ENCODE results near the gene WDFY3.

The WDFY3 gene

DNA sequence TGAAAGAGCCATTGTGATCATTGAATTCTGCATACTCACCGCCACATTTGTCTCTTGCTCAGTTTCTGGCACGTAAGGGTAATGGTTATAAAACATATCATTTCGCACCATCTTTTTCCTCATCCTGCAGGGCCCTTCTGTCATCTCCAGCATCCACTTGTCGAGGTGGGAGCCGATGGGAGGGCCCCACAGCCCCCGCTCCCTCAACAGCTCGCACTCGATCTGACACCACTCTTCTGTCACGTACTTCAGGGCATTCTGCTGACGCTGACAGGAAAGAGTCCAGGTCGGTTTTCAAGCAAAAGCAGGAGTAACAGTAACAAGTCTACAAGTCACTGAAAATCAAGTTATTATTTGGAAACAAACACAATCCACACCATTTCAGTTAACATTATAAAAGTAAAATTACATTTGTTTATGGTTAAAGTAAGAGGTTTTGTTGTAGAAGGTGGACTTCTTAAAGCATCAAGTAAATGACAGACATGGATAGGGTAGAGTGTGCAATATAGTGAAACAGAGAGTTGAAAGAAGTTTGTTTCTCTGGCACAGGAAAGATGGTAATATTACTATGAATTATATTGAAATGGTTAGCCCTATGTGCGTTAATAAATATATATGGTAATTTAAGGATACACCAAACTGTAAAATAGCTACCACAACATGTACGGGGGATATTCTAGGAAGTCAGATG, 233.0 kb downstream of the WDFY3 start:
- Histone ChIP-seq H3K4me3 (no peak overlapping the region), H3K27ac (no peak overlapping the region)
- TF ChIP-seq, protein P1, sequence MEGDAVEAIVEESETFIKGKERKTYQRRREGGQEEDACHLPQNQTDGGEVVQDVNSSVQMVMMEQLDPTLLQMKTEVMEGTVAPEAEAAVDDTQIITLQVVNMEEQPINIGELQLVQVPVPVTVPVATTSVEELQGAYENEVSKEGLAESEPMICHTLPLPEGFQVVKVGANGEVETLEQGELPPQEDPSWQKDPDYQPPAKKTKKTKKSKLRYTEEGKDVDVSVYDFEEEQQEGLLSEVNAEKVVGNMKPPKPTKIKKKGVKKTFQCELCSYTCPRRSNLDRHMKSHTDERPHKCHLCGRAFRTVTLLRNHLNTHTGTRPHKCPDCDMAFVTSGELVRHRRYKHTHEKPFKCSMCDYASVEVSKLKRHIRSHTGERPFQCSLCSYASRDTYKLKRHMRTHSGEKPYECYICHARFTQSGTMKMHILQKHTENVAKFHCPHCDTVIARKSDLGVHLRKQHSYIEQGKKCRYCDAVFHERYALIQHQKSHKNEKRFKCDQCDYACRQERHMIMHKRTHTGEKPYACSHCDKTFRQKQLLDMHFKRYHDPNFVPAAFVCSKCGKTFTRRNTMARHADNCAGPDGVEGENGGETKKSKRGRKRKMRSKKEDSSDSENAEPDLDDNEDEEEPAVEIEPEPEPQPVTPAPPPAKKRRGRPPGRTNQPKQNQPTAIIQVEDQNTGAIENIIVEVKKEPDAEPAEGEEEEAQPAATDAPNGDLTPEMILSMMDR (IDR thresholded peaks at IDR 0.05), result no peak
- no peak for DNase-seq (ENCODE audit: low spot score)

DNA sequence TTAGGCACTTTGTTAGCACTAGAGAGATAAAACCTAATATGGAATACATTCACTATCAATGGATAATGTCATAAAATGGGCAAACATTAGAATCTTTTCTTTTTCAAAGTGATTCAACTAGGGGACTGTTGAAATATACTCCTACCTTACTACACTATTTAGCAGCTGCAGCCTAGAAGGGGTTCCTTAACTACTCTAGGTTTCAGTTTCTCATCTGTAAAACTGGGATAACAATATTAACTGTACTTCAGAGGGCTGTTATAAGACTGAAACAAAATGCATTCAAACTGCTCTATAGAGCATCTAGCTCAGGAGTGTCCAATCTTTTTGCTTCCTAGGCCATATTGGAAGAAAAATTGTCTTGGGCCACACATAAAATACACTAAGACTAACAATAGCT, 236.1 kb downstream of the WDFY3 start:
- DNase-seq (ENCODE audit: low spot score), result no peak
- Histone ChIP-seq H3K4me3 (no peak overlapping the region), H3K27ac (no peak overlapping the region)
- TF ChIP-seq, protein P1 (IDR thresholded peaks at IDR 0.05), result no peak

DNA sequence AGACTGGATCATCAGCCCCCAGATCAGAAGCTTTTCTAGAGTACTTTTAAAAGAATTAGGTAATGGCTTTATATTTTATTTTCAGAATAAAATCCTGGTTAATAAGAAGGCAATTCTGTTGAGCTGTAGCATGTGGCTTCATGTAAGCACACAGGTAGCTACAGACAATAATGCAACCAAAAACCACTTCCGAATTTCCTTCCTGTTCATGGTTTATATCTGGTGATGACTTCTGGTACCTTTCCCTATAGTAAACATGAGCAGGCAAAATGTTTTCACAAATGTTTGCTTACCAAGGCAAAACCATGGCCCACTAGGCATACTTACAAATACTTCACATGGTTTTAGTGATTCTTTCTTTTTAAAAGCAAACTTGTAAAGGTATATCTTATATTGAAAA, 239.0 kb downstream of the WDFY3 start:
- TF ChIP-seq, protein P1 (IDR thresholded peaks at IDR 0.05), result no peak
- no peak for DNase-seq (ENCODE audit: low spot score)
- Histone ChIP-seq H3K4me3 (no peak overlapping the region), H3K27ac (no peak overlapping the region)

DNA sequence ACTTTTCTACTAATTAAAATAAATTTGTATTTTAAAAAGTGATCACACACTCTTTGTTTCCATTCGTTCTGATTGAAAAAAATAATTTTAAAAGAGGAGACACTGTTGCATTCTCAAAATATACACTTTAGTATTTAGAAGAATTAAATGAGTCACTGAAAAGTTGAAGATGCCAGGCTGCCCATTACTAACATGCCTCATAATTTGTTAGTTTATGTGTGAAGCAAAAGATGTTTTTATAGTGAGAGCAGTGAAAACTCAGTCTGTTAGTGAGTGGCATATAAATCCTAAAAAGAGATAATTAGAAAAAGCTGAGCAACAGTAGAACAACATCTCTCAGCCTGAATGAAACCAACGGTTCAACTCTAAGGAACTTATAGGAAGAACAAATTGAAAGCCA, 240.1 kb downstream of the WDFY3 start:
- TF ChIP-seq, protein P1 (IDR thresholded peaks at IDR 0.05), result no peak
- DNase-seq (ENCODE audit: low spot score), result no peak
- H3K27ac ChIP-seq, result no peak overlapping the region
- H3K4me3 ChIP-seq, result no peak overlapping the region

DNA sequence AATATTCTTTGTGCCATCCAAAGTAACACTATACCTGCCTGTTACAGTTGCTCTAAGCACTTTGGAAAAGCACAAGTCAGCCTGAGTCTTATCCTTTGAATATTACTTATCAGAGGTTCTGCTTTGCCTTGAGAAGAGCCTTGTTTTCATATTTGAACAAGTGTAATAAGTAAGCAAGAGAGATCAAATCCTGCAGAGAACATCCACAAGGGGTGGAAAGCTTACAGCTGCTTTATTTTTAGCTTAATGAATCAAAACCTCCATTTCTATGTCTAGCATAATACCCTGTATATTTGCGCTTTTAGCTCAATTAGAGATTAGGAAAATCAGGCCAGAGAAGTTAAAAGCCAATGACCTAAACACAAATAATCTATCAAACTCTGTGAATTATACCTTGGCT, 243.8 kb downstream of the WDFY3 start:
- Histone ChIP-seq H3K27ac (no peak overlapping the region), H3K4me3 (no peak overlapping the region)
- DNase-seq (ENCODE audit: low spot score), result no peak
- TF ChIP-seq, protein P1 (IDR thresholded peaks at IDR 0.05), result no peak

DNA sequence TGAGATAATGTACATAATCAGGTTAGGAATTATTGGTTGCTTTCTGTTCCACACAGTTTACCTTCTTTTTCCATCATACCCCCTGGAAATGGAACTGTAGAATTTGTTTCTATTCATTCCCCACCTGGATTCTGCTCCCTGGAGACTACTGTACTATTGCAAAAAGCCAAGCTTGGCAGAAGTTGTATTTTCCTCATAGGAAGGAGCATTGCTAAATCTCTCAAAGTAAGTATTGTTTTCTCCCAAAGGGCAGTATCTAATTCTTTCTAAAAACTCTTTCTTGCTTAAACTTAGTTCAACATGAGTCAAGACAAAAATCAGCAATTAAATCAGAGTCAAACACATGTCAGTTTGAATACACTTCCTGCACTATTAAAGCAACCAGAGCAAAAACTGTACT, 247.4 kb downstream of the WDFY3 start:
- no peak for DNase-seq (ENCODE audit: low spot score)
- TF ChIP-seq, protein P1 (IDR thresholded peaks at IDR 0.05), result no peak

DNA sequence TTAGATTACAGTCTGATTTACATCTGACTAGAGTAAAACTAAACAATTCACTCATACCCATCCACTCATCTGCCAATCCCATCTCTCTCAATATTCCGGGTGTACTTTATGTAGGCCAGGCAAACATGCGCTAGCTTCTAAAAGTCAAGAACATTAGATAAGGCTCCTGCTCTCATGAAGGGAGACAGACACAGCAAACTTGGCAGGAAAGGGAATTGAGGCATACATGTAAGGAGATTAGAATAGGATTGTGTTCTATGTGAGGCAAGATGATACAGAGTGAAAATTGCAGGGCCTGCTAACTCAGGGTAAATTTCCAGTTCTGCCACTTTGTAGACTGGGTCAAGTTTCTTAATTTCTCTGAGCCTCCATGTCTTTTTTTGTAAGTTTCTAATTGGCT, 247.8 kb downstream of the WDFY3 start:
- DNase-seq (ENCODE audit: low spot score), result no peak
- Histone ChIP-seq H3K4me3 (no peak overlapping the region), H3K27ac (no peak overlapping the region)
- TF ChIP-seq, protein P1 (IDR thresholded peaks at IDR 0.05), result no peak

More for the DNA sequence above, 247.4 kb downstream of the WDFY3 start:
- Histone ChIP-seq H3K27ac (no peak overlapping the region), H3K4me3 (no peak overlapping the region)

Measured in coronary artery (tissue), 2 donors.